HEK293T (cell line): ENCODE results near the gene KBTBD6.

Experiments used
- ARNT ChIP-seq: fragments of 450-650 bp; IDR thresholded peaks from 2 replicates; pipeline ENCODE4 v1.6.1; 2017; ENCODE audit warnings: mild to moderate bottlenecking
- BHLHE40 ChIP-seq: fragments of 450-650 bp; IDR thresholded peaks from 2 replicates; pipeline ENCODE4 v1.6.1; 2016; ENCODE audit warnings: mild to moderate bottlenecking, moderate library complexity, borderline replicate concordance
- FOXA1 ChIP-seq: fragments of 450-650 bp; IDR thresholded peaks from 2 replicates; pipeline ENCODE4 v1.6.1; 2016; ENCODE audit warnings: mild to moderate bottlenecking
- FOXM1 ChIP-seq: fragments of 450-650 bp; IDR thresholded peaks from 2 replicates; pipeline ENCODE4 v1.6.1; 2017; ENCODE audit warnings: mild to moderate bottlenecking, borderline replicate concordance
- L3MBTL2 ChIP-seq: fragments of 450-650 bp; conservative IDR thresholded peaks from 2 replicates; pipeline ENCODE4 v1.6.1; 2016; ENCODE audit warnings: mild to moderate bottlenecking
- NFRKB ChIP-seq: fragments of 450-650 bp; IDR thresholded peaks from 2 replicates; pipeline ENCODE4 v1.6.1; 2016; ENCODE audit warnings: mild to moderate bottlenecking, moderate library complexity
- SP1 ChIP-seq: fragments of 450-650 bp; IDR thresholded peaks from 2 replicates; pipeline ENCODE4 v1.6.1; 2017
- SUZ12 ChIP-seq: fragments of 450-650 bp; IDR thresholded peaks from 2 replicates; pipeline ENCODE4 v1.6.1; 2016; ENCODE audit warnings: mild to moderate bottlenecking
- ZNF384 ChIP-seq: fragments of 450-650 bp; IDR thresholded peaks from 2 replicates; pipeline ENCODE4 v1.6.1; 2016
- TF ChIP-seq, protein P1 (sequence below): fragments of 450-650 bp; IDR thresholded peaks from 2 replicates; pipeline ENCODE4 v1.6.1; 2016

DNA sequence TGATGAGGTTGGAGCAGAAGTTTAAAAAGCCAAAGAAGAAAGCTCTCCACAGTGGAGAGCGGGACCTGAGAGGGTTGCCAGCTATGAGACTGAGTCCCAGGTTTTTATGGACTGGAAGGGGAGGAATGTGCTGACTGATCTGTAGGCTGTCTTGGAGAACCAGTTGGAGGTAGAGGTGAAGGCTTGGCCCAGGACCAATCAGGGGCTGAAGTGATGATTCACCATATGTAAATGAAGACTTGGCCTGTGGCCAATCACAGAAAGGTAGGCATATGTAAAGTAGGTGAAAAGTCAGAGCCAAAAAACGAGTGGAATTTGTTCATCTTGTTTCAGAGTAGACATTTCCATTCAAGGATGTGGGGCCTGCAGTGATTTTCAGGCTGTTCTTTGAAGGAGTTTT lies 17.5 kb upstream of the KBTBD6 start:
- no peak for TF ChIP-seq BHLHE40
- TF ChIP-seq SP1 = no peak
- TF ChIP-seq L3MBTL2 = no peak
- no peak for TF ChIP-seq FOXA1
- TF ChIP-seq SUZ12 = no peak
- TF ChIP-seq FOXM1 = no peak
- TF ChIP-seq, protein P1, sequence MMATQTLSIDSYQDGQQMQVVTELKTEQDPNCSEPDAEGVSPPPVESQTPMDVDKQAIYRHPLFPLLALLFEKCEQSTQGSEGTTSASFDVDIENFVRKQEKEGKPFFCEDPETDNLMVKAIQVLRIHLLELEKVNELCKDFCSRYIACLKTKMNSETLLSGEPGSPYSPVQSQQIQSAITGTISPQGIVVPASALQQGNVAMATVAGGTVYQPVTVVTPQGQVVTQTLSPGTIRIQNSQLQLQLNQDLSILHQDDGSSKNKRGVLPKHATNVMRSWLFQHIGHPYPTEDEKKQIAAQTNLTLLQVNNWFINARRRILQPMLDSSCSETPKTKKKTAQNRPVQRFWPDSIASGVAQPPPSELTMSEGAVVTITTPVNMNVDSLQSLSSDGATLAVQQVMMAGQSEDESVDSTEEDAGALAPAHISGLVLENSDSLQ = no peak
- TF ChIP-seq ZNF384 = no peak
- no peak for TF ChIP-seq ARNT
- TF ChIP-seq NFRKB = no peak
